WI38 (cell line): ENCODE data around the gene ACY1.

Source experiments
- H3K4me3 ChIP-seq: 2 replicates; pipeline ENCODE4 v1.5.1; 2011; ENCODE audit warnings: low read depth, mild to moderate bottlenecking, control low read depth, low read length
- TF ChIP-seq, protein P1 (sequence below): IDR thresholded peaks from 2 replicates; pipeline ENCODE4 v1.5.1; 2012; ENCODE audit warnings: low read depth, mild to moderate bottlenecking, control low read depth, low read length

ACY1 gene

DNA sequence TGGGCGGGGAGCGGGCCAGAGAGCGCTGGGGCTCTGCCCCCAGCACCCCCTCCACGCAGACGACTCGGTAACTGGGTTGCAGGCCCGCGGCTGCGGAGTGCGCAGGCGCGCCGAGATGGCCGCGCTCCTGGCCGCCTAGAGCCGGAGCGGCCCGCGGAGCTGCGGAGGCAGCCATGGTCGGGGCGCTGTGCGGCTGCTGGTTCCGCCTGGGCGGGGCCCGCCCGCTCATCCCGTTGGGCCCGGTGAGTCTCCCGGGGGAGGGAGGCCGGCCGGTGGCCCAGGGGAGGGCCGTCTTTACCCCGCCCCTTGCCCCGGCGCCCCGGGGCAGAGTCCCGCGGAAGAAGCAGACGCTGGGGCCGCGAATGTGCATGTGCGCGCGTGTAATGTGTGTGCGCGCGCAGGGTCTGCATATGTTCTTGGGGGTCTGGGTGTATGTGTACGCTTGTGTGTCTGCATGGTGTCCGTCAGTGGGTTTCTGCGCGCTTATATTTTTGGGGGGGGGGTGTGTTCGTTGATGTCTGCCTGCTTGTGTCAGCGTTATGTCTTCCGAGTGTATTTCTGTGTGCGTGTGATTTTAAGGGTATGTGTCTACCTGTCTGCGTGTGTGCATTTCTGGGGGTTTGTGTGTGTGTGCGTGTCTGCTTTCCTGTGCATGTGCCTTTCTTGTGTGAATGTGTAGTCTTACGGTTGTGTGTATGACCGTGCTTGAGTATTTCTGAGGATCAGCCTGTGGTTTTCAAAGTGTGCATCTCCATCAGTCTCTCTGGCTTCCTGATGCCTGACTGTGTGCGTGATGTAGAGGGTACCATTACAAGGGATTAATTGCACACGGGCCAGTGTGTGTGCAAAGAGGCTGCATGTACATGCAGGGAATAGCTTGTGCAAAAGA, 8.1 kb upstream of the ACY1 start, which contains the start of gene ABHD14A:
Gene ABHD14A, plus strand, starts transcription at position 102 of the 889 bp plus-strand sequence. Its CDS starts 72 bp downstream, at position 174.
- TF ChIP-seq, protein P1, sequence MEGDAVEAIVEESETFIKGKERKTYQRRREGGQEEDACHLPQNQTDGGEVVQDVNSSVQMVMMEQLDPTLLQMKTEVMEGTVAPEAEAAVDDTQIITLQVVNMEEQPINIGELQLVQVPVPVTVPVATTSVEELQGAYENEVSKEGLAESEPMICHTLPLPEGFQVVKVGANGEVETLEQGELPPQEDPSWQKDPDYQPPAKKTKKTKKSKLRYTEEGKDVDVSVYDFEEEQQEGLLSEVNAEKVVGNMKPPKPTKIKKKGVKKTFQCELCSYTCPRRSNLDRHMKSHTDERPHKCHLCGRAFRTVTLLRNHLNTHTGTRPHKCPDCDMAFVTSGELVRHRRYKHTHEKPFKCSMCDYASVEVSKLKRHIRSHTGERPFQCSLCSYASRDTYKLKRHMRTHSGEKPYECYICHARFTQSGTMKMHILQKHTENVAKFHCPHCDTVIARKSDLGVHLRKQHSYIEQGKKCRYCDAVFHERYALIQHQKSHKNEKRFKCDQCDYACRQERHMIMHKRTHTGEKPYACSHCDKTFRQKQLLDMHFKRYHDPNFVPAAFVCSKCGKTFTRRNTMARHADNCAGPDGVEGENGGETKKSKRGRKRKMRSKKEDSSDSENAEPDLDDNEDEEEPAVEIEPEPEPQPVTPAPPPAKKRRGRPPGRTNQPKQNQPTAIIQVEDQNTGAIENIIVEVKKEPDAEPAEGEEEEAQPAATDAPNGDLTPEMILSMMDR: no peak

DNA sequence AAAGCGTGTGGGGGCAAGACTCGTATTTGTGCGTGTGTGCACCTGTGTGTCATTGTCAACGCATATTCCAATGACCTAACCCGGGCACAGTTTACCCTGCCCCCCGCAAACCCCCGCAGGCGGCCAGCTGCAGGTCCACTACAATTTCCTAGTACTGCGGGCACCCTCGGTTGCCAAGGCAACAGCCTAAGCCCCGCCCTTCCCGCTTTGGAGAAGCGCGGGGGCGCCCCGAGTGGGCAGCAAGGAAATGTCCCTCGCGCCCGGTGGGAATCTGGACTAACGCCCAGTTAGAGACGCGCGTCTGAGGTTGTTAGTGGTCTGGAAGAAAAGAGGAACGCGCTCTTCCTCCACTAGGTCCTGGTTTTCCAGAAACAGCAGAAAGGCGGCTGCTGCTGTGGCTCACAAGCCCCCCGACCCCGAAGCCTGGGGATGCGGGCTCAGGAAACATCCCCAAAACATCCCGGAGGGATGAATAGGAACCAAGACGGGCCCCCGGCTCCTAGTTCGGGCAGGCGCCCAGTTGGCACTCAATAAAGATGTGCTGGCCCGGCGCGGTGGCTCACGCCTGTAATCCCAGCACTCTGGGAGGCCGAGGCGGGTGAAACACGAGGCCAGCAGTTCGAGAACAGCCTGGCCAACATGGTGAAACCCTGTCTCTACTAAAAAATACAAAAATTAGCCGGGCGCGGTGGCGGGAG, 7.3 kb upstream of the ACY1 start:
- H3K4me3 ChIP-seq: no peak overlapping the region; the same call in 1 of the 2 replicates
- TF ChIP-seq, protein P1: no peak

More for the DNA sequence above, 8.1 kb upstream of the ACY1 start, which contains the start of gene ABHD14A:
- peak within 1 kb of the TSS; percentile 77 for H3K4me3 ChIP-seq

DNA sequence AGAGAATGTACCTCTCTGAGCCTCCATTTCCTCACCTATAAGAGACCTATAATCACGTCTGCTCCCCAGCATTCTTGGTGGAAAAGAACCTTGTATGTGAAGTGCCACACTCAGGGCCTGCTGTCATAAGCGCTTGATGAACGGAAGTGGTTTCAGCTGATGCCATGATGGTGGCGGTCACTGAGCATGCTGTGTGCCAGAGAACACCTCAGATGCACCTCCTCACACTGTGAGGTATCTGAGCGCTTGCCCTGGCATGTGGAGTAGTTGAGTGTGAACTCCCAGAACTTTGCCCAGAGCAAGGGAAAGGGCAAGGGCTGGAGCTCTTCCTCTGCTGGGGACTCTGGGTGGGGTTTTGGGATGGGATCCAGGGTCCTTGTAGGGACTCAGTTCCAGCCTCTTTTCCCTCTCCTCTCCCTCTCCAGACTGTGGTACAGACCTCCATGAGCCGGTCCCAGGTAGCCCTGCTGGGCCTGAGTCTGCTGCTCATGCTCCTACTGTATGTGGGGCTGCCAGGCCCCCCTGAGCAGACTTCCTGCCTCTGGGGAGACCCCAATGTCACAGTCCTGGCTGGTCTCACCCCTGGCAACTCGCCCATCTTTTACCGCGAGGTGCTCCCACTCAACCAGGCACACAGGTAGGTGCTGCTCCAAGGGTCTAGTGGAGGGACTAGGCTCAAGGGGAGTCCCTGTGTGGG, 5.7 kb upstream of the ACY1 start:
- TF ChIP-seq, protein P1: no peak
- no peak overlapping the region for H3K4me3 ChIP-seq

DNA sequence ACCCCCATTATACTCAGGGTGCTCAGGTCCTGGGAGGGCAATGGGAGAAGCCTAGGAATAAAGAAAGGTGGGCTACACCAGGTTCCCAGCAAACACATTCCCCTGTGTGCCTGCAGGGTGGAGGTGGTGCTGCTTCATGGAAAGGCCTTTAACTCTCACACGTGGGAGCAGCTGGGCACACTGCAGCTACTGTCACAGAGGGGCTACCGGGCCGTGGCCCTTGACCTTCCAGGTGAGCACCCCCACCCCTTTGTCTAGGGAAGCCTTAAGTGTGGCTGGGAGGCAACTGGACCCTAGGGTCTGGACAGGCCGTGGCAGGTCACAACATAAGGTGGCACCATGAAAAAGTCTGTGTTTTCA, 5.2 kb upstream of the ACY1 start:
- no peak overlapping the region for H3K4me3 ChIP-seq
- TF ChIP-seq, protein P1: no peak

DNA sequence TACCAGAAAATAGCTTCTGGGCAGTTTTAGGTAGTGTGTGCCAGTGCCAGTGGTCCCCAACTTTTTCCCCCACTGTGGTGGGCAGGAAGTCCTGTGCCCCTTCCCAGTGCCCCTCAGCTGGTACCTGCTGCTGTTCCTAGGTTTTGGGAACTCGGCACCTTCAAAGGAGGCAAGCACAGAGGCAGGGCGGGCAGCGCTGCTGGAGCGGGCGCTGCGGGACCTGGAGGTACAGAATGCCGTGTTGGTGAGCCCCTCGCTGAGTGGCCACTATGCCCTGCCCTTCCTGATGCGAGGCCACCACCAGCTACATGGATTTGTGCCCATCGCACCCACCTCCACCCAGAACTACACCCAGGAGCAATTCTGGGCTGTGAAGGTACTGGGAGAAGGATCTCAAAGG, 3.1 kb upstream of the ACY1 start:
- no peak overlapping the region for H3K4me3 ChIP-seq
- TF ChIP-seq, protein P1: no peak

DNA sequence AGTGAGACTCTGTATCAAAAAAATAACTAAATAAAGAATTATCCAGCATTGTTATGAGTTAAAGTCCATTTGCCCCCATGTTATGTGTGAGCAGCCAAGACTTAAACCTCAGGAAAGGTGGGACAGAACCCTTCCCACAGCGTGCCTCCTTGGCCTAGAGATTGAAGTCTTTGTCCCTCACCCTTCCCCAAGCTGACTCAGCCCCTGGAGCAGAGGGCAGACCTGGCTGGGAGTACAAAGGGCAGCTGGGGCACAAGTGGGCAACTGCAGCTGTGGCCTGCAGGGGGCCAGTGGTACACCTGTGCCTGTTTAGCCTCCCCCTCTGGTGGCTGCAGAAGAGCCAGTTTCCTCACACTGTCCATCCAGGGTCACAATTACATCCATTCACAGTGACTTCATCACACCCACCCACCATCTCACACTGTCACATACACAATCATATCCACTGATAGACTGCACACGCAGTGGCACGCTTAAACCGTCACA, 940 bp upstream of the ACY1 start:
- TF ChIP-seq, protein P1: peak; percentile 41; the same call in 1 of the 2 replicates
- H3K4me3 ChIP-seq: peak overlapping the region; percentile 64
